Epithelial cell of prostate (primary cell): ENCODE measurements around the gene CTSD.
A peak's percentile ranks its signal among the peaks of the same experiment; 100 is the strongest.
"Not testable (repeated sequence)": the region's sequence is repeated elsewhere in the genome, so short reads cannot be mapped to it uniquely, and the experiment has no call there.

Experiments
- DNase-seq: peaks from one replicate; pipeline ENCODE4 v3.0.0-alpha.2; 2011; ENCODE audit warnings: low read depth, low spot score
- H3K27ac ChIP-seq: fragments of 450-650 bp; 2 replicates; pipeline ENCODE4 v1.5.1; 2017; ENCODE audit warnings: mild to moderate bottlenecking

The CTSD gene

DNA sequence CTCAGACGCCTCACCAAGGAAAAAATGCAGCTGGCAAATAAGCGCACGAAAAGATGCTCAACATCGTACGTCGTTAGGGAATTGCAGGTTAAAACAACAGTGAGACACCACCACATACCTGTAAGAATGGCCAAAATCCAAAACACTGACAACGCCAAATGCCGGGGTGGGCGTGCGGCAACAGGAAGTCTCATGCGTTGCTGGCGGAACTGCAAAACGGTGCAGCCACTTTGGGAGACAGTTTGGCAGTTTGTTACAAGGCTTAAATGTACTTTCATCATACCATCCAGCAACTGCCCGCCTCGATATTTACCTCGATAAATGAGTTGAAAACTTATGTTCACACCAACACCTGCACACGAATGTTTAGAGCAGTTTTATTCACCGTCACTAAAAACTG lies 7.5 kb upstream of the CTSD start:
- no peak for DNase-seq
- H3K27ac ChIP-seq, result peak overlapping the region; percentile 56

DNA sequence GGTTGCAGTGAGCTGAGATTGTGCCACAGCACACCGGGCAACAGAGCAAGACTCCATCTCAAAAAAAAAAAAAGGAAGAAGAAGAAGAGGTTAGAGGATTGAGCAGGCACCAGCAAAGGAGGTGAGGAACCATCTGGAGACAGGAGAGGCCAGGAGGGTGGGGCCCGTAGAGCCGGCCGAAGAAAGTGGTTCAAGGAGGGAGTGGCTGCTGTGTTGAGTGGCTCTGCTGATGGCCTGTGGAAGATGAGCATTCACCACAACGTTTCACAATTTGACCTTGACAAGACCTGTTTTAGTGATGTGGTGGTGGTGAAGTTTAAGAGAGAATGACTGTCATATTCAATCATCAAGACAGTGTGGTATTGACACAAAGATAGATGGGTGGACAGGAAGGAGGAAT lies 6.8 kb upstream of the CTSD start:
- DNase-seq, result no peak
- no peak overlapping the region for H3K27ac ChIP-seq

DNA sequence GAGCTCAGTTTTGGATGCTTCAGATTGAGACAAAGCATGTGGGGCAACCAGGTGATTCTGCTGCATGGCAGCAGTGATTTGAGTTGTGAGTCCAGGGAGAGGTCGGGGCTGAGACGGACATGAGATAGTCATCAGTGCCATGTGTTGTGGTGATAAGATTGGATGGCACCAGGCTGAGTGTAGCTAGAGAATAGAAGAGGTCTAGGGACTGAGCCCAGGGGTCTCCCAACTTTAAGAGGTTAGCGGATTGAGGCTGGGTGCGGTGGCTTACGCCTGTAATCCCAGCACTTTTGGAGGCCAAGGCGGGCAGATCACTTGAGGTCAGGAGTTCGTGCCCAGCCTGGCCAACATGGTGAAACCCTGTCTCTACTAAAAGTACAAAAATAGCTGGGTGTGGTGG lies 6.3 kb upstream of the CTSD start:
- DNase-seq, result no peak
- no peak overlapping the region for H3K27ac ChIP-seq

DNA sequence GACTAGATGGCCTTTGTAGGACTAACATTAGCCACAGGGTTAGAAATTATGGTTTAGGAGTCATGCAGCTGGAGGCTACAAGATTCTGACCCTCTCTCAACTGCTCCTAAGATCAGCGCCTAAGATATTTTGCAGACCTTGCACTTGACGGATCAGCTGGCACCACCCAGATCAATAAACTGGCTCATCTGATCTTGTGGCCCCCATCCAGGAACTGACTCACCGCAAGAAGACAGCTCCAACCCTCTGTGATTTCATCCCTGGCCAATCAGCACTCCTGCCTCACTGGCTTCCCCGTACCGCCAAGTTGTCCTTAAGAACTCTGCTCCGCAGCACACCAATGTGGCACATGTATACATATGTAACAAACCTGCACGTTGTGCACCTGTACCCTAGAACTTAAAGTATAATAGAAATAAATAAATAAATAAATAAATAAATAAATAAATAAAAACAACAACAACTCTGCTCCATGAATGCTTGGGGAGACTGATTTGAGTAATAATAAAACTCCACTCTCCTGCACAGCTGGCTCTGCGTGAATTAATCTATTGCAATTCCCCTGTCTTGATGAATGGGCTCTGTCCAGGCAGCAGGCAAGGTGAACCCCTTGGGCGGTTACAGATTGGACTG lies 5.7 kb upstream of the CTSD start:
- H3K27ac ChIP-seq, DNase-seq: not testable (repeated sequence)

DNA sequence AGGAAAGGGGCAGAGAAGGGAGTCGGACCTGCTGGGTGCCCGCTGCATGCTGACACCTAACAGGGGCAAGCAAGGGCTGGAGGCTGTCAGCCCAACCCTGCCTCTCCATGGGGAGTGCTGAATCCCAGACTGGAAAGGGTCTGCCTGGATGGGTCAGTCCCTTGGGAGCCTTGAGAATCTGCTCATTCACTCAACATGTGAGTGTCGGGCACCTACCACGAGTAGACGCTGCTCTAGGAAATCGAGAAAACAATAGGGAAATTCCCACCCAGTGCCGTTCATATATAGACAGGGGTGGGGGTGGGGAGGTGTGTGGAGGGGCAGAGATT lies 4.4 kb upstream of the CTSD start:
- no peak overlapping the region for H3K27ac ChIP-seq
- no peak for DNase-seq

DNA sequence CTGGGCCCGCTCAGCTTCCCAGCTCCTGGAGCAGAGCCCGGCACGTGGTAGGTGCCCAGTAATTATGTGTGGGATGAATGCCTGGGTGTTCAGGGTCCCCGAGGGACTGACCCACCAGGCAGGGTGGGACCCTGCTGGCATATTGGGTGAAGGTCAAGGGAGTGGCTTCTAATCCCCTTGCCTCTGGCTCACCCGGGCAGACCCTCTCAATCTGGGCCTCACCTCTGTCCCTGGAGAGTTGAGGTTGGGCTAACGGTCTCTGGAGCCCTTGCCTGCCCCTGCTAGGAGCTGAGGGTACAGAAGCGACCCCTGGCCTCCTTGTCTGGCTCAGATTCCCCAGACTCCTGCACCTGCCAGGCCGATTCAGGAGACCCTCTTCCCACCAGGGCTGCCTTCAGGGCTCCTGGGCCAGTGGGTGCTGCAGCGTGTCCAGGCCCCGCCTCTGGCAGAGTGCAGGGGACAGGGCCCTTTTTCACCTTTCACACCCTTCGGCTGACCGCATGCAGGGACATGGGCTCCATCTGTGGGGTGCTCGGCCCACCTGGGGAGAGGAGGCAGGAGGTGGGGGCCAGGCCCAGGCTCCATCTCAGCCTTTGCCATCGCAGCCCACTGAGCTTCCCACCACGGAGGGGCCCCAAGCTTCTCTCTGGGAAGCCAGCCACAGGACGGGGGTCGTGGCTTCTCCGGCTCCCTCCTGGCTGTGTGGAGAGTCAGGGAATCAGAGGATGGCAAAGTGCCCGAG lies 3.8 kb upstream of the CTSD start:
- DNase-seq, result no peak

DNA sequence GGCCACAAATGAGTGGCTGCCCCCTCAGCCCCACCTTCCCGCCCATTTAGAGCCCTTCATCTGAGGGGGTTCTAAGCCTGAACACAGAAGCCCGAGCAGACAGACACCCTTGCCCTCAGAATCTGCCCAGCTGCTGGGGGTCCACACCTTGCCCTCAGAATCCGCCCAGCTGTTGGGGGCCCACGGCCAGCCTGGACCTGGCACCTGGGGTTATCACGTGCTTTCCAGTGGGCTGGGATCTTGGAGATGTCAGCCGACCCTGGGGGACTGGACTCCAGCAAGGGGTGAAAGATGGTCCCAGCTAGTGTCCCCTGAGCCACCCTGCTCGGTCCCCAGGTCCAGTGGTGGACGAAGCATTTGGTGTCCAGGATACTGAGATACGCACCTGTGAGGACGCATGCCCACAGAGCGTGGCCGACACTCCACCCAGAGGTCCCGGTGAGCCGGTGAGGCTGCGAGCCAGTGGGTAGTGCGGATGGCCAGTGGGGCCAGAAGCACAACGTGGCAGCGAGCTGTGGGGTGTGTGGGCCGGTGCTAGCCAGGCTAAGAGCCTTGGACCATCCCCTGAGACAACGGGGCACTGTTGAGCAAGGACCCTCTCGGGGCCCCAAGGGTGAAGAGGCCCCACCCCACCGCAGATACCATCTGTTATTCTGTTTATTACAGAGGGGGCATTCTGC lies 3.1 kb upstream of the CTSD start:
- no peak overlapping the region for H3K27ac ChIP-seq
- DNase-seq, result no peak

More for the DNA sequence above, 3.8 kb upstream of the CTSD start:
- H3K27ac ChIP-seq, result no peak overlapping the region

DNA sequence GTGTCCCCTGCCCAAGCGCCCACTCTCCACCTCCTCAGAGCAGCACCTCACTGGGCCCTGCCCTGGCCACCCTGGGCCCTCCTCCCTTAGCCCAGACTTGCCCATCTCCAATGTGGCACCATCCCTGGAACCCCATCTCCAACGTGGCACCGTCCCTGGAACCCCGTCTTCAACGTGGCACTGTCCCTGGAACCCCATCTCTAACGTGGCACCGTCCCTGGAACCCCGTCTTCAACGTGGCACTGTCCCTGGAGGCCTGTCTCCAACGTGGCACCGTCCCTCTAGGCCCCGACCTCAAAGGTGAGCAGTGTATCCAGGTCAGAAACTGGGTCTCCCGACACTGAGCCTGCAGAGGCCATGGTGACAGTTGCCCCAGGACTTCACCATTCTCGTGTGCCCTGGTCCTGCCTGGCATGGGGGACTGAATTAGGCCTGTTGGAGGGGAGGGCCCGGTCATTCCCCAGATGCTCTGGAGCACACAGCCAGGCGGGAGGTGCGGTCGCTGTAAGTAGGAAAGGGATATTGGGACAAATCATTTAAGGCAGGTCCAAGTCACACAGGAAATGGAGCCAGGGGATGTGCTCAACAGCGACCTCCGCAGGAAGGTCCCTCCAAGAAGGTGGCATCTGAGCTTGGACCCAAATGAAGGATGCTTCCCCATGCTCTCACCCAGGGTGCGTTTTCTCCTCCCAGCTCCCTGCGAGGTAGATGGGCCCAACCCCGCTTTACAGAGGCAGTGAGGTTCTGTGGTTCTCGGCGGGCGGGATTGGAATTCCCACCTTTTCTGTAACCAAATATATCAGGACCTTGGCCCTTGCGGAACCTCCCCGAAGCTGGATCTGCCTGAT lies 2.4 kb upstream of the CTSD start:
- H3K27ac ChIP-seq, result no peak overlapping the region
- DNase-seq, result no peak

DNA sequence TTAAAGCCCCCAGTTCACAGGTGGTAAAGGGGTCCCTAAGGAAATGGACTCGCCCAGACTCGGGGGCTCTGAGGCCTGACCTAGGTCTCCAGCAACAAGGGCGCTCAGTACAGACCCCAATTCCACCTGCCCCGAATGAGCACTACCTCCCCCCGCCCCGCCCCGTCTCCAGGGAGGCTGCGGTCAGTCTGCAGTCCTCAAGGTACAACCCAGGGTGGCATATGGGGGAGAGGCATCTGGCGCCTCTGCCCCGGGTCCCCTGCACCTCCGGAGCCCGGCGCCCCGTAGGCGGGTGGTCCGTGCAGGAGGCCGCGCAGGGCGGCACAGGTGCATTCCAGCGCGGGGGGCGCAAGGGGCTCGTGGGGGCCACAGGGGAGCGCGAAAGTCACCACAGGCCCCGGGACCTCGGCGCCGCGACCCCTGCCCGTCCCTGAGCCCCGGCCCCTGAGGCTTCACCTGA lies 361 bp downstream of the CTSD start:
- DNase-seq, result no peak
- peak overlapping the region; percentile 83 for H3K27ac ChIP-seq

DNA sequence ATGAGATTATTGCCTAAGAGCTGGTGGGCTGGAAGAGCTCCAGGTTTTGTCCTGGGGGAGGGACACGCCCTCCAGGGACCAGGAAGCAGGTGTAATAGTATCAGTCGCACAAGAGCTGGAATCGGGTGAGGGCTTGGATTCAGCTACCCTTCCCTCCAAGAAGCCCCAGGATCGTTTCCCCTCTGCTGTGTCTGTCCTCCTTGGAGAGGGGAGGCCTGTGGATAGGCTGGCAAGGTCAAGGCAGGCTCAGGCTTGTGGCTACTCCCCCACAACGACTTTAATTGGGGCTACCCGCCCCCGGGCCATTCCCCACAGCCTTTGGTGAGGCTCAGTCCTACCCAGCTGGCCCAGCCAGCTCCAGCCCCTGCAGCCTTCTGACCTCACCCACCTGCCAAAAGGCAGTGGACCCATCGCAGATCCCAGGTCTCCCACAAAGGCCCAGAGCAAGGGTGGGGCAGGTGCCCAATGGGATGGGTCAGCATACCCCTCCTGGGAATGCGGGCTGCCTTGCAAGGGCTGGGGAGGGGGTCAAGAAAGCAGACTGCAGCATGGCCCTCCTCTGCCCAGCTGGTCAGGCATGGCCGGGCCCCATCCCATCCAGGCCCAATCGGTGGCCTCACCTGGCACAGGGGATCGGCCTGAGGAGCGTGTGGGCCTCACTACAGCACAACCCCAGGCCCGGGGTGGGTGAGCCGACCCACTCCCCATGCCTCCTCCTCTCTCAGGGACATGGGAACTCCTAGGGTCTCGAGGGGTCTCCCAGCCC lies 1.0 kb downstream of the CTSD start:
- H3K27ac ChIP-seq, result peak overlapping the region; percentile 83
- DNase-seq, result no peak

DNA sequence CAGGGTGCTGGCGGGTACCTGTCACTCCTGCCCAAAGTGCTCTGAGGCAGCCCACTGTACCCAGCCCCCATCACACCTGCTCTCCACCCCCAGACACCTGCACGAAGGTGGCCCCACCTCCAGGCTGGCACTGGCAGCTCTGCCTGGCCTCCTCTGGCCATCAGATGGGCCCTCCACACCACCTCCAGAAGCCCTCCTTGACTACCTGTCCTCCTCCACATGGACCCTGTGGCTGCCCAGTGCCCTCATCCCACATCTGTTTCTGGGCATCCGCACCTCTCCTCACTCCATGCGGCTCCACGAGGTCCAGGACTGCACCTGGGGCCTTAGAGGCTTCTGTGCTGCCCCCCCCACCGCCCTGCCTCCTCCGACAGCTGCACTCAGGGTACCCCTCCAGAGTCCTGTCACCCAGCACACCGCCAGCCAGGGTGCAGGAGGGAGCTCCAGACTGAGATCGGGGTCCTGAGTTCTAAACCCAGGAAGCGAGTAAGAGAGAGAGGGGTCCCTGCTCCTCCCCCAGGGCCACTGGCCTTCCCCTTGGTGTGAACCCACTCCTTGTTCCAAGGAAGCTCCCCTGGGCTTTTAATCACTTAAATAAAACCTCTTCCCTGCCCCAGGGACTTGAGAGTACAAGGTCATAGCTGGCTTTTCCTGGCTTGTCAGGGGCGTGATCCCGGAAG lies 1.7 kb downstream of the CTSD start:
- no peak for DNase-seq
- H3K27ac ChIP-seq, result peak overlapping the region; percentile 83

DNA sequence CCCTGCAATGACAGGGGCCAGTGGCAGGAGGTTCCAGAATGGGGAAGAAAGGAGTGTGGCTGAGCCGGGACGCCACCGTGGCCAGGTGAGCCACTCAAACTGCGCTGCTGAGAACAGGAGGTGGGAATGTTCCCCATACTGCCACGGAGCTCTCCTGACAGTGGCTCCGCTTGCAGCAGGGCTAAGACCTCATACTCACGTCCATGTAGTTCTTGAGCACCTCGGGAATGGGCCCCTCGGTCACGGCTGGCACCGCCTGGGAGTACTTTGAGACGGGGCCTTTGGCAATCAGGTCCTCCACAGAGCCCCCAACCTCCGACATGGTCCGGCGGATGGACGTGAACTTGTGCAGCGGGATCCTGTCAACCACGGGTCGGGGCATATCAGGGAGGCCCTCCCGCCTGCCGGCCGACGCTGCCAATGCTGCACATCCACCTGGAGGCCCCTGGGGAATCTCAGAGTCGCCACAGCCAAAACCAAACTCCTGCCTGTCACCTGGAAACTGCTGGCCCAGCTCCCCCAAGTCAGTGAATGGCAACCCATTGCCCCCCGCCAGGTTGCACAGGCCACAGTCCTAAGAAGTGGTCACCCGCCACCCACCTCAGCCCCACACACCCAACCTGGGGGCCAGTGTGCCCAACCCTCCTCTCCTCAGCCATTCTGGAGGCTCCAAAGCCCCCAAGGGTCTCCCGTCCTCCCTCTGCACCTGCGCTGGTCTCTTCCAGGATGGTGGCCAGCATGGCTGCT lies 2.4 kb downstream of the CTSD start:
- H3K27ac ChIP-seq, result no peak overlapping the region
- no peak for DNase-seq

DNA sequence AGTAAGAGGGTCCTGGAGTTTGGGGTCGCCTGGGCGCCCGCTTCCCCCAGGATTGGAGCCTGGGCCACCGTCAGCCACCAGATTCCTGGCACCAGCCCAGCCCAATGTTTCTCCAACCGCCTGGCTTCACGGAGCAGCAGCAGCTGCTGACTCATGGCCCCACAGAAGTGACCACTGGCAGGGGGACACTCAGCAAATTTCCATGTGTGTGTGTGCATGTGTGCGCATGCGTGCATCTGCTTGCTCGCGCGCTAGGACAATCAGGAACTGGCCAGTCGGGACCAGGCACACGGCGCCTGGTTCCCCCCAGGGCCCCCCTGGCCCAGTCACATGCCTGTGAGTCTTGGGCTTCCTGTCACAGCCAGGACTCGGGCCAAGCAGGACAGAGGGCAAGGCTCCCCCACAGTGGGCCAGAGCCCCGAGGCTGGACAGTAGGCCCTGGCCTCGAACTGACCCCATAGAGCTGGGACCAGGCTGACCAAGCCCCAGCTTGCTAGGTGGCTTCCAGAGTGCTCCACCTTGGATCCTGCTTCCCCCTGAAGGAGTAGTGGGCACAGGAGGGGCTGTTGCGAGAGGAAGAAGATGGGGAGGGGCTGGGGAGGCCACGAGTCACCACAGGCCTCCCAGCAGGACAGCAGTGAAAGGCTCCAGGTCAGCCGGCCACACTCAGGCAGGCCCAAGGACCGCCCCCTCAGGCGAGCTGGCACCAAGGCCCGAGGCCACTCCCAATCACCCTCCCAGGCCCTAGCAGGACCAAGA lies 3.2 kb downstream of the CTSD start:
- DNase-seq, result no peak
- H3K27ac ChIP-seq, result no peak overlapping the region

DNA sequence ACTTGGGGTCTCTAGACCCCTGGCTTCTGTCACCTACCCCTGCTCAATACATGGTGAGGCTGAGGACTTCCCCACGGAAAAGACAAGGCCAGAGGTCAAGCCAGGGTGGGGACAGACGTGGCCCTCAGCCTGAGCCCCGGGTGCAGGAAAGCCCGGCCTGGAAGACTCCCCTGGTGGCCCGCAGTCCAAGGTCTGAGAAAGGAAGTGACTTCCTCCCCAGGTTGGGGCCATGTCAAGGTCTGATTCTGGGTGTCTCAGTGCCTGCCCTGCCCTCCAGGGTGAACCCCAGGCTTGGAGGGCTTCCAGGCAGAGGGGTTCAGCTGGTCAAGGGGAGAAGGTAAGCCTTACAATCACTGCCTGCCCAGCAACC lies 3.9 kb downstream of the CTSD start:
- no peak overlapping the region for H3K27ac ChIP-seq
- no peak for DNase-seq

DNA sequence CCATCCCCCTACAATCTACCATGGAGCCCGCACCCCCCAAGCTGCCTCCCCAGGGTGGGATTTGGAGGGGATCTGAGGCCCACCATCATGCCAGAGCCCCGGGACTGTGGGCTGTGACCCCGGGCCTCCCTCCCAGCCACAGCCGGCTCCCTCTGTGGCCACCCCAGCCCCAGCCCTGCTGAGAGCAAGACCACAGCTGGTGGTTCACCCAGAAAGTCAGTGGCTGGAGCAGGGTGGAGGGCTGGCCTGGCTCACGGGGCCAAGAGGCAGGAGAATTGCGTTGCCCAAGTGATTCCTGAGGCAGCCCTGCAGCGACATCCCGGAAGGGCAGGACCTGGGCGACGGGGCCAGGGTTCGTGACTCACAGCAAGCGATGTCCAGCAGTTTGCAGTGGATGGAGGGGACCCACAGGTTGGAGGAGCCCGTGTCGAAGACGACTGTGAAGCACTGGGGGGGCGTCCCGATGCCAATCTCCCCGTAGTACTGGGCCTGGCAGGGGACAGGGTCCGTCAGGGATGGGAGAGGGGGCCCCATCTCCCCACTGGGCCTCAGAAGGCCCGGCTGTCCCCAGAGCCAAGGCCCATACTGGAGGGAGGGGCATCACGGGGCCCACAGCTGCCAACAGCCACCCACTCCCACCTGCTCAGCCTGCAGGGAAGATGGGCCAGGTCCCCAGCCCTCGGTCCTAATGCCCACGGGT lies 4.4 kb downstream of the CTSD start:
- no peak overlapping the region for H3K27ac ChIP-seq
- no peak for DNase-seq

DNA sequence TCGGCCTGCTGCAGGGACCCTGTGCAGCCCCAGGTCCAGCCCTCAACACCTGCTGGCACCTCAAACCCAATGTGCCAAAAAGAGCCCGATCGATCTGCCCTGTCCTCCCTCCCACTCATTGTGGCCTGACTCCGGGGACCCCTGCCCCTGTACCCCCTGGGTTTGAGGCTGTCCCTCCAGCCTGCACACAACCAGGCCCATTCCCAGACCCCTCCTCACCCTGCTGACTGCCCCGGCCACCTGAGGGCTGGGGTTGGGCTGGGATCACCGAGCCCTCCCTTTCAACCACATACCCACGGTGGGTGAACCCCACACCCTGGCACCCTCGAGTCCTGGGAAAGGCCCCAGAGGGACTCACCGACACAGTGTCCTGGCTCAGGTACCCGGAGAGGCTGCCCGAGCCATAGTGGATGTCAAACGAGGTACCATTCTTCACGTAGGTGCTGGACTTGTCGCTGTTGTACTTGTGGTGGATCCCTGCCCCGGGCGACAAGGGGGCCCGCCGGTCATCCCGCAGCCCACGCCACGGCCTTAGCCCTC lies 5.0 kb downstream of the CTSD start:
- no peak overlapping the region for H3K27ac ChIP-seq

DNA sequence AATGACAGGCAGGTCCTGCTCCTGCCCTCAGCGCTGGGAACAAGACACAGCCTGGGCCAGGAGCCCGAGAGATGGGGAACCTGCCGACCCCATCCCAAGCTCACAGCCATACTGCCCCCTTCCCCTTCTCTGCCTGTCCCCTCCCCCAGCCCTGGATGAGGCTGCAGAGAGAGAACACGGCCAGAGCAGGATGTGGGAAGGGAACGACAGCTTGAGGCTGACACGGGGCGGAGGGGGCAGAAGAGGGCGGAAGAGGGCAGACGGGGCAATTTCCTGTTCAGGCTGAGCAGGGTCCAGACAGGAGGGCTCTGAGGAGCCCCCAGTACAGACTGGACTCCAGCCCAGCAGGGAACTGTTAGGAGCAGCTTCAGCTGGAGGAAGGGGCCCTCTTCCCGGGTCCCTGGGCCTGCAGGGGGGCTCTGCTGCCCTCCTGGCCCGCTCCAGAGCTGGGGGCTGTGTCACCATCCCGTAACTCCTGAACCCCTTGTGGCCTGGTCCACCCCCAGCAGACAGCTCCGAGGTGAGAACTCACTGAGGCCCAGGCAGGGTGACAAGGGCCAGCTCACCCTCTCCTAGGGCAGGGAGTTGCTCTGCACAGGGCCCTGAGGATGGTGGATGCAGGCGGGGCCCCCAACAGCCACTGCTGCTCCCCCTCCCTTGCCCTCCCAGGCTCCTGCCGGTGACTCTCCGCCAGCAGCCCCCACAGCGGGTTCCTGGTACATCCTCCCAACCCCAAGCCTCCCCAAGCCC lies 5.7 kb downstream of the CTSD start:
- no peak overlapping the region for H3K27ac ChIP-seq
- DNase-seq, result no peak

More for the DNA sequence above, 5.0 kb downstream of the CTSD start:
- DNase-seq, result no peak
